M059J (cell line): ENCODE measurements around the gene SRGAP3. TPM values are rescaled to one million over a fixed set of nuclear protein-coding genes. Genes with fewer than 3 reads are reported as not detected.

Experiments used
- DNase-seq: peaks from one replicate; pipeline ENCODE4 v3.0.0-alpha.2; 2012; ENCODE audit warnings: low read depth
- total RNA-seq: library from RNA; depleted of rRNA; stranded (reverse); fragments of >200 nt; shearing (Covaris generic); gene quantifications from 2 replicates; pipeline ENCODE4 v1.2.3, GENCODE V29; 2014

The SRGAP3 gene
- total RNA-seq, 1 experiment from 2014 or later, result 2.6 TPM

DNA sequence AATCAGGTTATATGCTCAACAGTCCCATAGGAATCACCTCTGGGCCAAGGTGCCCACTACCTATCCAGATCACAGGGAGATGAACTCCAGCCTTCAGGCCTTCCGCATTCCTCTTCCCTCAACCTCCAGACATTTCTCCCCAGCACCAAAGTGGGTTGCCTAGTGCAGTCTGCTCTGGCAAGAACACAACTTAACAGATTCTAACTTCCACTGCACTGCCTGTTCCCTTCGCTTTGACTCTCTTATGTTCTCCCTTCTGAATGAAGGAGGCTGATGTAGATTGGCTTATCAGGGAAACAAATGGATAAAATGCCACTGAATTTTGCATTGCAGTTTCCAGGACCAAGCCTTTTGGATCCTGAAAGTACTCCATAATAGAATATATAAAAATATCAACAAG lies 106.3 kb downstream of the SRGAP3 start:
- no peak for DNase-seq

DNA sequence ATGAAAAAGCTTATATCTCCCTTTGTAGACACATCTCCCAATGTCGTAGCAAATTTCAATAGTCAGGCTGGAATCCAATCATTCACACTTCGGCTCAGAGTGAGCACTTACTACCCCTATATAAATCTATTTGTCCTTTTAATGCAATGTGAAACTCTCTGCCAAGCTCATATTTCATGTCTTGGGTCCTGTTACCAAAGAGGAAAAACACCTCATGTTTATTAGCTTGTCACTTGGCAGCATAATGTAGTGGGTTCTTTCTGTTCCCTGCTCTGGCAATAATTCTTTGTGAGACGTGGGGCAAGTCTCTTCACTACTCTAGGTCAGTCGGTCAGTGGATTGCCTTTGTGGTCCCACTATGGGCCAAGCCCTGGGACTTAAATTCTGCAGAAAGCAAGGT lies 107.1 kb downstream of the SRGAP3 start:
- DNase-seq, result peak; percentile 80

DNA sequence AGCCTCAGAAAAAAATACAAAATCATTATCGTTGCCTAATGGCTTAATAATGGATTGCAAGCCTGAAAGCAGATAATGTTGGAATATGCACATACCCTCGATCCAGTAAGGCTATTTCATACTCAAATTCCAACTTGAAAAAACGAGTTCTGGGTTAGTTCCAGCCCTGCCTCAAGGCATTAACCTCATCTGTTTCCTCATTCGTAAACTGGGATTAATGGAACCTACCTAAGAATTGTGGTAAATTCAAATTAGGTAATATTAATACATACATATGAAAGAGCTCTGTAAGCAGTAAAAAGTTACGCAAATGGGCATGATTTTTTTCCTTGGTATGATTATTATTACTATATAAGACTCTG lies 107.5 kb downstream of the SRGAP3 start:
- DNase-seq, result peak; percentile 60

DNA sequence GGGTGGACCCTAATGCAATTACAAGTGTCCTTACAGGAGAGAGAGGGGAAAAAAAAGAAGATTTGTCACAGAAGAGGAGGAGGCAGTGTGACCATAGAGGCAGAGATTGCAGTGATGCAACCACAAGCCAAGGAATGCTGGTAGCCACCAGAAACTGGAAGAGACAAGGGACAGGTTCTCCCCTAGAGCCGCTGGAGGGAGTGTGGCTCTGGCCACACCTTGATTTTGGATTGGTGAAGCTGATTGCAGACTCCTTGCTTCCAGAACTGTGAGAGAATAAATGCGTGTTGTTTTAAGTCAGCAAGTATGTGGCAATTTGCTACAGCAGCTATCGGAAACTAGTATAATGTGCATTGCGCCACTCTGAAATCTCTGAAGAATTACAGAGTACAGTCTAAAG lies 110.1 kb downstream of the SRGAP3 start:
- DNase-seq, result no peak

DNA sequence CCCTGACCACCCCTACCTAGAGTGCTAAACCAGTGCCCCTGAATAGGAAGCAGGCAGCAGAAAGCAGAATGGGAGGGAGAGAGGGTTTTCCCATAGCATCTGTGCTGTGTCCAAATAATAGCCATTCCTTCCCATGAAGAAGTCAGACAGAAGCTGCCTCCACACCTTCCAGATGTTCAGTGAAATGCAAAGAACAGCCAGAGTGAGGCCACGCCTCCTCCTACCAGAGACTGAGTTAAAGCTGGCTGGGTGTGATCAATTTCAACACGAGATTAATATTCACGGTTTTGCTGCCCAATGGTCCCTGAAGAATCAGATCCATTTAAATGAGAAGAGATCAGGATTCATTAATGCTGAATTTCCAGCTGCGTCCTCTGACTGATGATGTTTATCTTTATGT lies 111.8 kb downstream of the SRGAP3 start:
- DNase-seq, result no peak

DNA sequence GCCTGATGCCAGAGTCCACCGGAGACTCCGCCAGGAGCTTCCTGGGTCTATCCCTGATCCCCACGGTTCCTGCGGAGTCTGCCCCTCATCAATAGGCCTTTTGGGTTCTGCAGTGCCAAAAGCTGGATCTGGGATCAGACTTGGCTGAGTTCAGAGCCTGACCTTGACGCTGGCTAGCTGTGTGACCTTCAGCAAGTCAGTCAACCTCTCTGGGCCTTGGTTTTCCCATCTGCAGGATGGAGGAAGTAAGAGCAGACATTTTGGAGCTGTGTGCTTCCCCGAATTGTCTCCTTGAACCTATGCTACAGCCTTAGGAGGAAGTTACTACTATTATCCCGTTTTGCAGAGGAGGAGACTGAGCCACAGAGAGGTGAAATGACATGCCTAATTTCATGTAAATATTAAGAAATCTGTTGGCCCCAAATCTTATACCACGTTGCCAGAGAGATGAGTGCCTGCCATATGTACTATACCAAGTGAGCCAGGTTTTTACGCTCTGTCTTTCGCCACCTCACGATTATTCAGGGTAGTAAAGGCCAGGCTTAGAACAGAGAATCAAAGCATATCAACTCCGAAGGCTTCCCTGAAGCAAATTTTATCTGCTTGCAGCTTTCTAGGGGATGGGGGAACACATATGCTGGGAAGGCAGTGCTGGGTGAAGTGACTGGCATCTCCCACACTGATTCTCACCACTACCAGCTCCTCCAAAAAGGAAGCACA lies 112.5 kb downstream of the SRGAP3 start:
- DNase-seq, result no peak

DNA sequence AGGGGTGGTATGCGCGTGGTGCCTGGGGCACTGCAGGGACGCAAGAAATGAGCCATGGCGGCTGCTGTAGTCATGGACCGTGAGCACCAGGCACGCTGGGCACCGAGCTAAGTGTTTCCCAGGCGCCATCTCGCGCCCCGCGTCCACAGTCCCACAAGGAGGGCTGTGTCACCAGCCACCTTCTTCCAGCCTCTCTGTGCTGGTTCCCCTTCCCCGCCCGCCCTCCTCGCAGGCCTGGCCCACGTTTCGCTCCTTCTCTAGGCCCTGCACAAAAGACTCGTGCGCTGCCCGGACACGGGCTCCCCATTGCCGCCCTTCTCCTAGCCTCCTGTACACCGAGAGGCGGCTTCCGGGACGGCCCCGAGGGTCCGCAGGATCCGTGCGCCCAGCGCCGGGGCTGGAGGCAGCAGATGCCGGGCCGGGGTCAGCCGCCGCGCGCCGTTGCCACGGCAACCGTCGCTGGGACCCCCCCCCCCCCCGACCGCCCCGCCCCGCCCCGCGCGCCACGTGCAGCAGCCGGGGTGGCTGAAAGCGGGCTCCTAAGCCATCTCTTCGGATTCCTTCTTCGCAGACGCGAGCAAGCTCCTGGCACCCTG lies 113.4 kb downstream of the SRGAP3 start:
- no peak for DNase-seq

DNA sequence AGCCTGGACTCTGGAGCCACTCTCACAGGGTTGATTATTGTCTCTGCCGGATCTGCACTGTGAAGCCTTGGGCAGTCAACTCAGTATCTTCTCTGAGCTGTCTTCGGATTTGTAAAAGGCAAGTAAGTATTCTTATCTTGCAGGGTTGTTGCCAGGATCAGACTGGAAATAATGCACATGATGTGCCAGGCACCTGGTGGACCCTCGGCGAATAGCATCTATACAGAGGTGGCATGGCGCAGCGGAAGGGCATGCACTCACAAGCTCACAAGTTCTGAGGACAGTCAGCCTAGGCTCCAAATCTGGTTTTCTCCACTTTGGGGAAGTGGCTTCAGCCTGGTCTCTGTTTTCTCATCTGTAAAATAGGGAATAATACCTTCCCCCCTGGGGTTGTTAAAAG lies 113.9 kb downstream of the SRGAP3 start:
- no peak for DNase-seq

DNA sequence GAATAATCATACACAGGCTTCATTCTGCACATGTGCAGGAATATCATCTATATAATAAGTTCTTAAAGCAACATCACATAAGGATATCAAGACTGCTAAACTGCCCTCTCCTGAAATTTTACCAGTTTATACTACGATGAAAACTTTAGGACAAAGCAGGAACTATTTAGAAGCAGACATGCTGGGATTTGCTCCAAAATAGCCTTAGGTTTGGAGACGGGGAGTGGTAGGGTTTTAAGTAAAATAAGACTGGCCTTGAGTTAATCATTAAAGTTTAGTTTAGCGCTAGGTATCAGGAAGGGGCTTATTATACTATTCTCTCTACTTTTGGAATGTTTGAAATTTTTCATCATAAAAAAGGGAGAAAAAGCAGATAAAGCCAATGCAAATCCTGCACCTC lies 115.8 kb downstream of the SRGAP3 start:
- no peak for DNase-seq

DNA sequence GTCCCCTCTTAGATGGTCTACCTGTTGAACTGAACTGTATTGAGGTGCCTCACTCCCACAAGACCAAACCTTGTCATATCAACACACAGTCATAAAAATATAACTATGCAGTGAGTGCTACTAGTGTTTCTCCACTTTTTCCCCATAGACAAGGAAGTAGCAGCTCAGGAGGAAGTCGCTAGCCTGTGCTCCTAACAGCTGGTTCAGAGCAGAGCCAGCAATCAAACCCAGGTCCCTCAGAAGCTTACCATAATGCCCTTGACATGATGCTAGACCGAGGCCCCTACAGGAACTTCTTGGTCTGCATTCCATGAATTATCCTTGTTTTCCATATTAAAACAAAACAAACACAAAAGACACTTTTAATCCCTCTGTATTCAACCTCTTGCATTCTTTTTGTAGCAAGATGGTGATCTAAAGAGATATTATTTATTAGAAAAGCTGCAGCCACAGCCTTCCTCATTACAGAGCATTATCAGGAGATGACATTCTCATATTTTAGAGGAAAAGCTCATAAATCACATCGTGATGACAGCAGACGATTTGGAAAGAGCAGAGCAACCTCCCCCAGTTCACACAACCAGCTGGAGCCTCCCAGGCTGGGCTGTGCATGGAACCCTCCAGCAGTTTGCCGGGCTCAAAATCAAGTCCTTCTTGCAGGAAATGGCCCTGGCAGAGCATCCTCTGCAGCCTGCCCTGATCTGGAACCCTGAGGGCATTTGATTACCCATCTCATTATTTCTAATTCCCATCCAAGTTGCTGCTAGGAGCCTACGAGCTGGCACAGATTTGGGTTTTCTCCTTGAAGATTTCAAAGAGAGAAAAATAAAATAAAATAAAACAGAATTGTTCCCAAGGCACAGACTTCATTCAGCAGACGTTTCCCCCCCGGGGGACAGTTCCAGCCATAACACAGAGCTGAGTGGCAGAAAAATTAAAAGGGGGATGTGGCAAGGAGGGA lies 118.8 kb downstream of the SRGAP3 start:
- peak; percentile 71 for DNase-seq

DNA sequence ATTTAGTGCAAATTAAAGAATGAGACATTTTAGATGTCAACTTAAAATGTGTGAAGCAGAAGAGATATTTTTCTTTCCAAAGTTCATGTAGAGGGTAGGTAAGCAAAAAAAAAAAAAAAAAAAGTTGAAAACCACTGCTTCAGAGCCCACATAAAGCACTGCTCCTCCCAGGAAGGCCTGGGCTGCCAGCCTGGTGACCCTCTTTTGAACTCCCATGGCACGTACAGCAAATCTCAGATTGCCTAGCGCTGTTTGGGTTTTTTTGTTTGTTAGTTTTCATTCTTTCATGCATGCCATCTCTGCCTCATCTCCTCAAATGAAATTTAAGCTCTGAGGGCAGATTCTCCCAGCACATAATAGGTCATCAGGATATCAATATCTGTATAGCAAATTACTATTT lies 120.1 kb downstream of the SRGAP3 start:
- DNase-seq, result peak; percentile 59

DNA sequence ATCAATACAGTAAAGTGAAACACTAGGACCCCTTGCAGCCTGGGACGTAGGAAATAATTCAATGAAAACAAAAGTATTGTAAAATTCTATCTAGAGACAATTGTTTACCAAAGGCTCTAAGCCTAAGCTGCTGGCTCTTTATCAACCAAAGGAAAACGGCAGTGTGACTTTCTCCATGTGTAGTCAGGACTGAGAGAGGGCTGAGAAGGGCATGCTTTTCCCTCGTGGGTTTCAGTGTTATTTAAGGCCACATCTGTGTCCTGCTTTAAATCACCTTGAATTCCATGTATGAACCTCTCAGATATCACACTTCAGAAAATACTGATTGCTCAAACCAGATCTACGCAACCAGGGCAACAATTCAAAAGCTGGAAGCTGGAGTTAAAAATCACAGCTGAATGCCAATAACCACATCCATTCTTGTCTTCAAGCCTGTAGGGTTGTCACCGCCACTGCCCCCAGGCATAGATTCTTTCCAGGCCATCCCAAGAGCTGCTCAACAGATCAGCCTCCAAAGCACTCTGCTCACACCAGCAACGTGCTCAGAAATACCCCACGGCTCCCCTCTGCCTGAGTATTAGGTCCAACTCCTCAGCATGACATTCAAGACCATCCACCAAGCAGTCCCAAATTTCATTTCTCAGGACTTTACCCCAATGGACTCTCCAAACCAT lies 124.0 kb downstream of the SRGAP3 start:
- no peak for DNase-seq

DNA sequence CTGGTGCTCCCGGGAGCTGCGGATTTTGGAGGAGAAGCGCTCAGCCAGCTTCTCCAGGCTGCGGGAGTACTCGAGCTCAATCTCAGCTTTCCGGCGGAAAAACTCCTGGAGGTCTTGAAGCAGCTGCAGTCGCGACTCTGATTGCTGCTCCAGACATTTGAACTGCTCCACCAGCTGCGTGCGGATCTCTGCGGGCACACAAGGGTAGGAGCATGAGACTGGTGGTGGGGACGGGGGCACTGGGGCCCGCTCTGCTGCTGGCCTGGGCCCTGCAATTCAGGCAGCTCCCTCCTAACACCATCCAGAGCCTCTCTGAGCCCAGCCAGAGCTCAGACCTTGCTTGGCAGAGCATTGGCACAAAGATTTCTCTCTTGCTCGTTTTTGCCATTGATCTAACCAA lies 124.7 kb downstream of the SRGAP3 start:
- no peak for DNase-seq

DNA sequence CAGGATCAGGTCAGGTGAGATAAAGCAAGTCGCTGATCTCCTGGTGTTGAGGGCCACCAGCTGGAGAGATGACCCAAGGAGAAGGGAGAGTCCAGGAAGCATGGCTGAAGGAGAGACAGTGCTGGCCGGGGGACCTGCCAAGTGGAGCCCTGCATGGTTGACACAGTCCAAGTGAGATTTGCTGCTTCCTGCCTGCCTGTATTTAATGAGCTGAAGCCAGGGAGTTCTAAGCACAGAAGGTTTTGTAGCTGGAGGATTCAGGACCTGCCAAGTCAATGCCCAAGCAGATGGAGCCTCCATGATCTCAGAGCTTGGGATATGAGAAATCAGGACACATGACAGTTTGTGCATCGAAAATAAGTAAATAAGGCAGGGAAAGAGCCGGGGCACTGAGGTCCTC lies 125.6 kb downstream of the SRGAP3 start:
- no peak for DNase-seq

DNA sequence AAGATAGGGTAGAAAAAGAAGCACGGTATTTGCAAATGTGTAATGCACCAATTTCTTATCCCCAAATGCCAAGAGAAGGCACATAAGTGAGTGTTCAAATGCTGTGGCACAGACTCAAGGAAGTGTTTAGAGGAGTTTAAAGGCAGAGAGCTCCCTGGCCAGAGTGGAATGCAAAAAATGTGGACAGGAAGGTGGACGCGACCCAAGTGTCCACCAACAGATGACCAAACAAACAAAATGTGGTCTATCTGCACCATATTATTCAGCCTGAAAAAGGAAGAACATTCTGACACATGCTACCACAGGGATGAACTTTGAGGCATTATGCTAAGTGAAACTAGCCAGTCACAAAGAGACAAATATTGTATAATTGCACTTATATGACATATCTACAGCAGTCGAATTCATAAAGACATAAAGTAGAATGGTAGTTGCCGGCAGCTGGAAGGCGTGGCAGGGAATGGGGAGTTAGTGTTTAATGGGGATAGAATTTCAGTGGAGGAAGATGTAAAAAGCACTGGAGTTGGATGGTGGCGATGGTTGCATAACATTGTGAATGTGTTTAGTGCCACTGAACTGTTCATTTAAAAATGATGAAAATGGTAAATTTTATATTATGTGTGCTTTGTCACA lies 126.6 kb downstream of the SRGAP3 start:
- peak; percentile 57 for DNase-seq

DNA sequence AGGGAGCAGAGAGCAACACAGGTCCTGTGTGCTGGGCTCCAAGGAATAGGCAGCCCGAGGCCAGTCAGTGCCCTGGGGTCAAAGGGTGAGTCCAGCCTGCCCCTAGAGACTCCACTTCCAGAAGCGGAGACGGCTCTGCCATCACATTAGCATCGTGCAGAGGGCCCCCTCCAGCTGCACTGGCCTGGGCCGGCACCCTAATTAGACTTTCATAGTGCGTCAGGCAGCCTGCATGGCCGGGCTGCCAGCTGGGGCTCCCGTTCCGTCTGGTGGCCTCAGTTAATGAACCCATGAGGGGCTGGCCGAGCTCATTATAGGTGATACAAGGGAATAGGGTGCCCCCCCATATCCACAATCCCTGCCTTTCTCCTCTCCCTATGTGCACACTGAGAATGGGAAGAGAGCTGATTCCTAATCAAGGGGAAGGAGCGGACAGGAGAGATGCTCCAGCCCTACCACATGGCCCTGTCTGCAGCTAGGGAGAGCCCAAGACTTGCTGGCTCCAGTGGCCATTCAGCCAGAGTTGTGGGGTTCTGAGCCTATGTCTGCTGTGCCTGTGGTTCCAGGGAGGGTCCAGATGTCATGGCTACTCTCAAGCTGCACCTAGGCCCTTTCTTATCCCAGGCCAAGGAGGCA lies 128.0 kb downstream of the SRGAP3 start:
- DNase-seq, result no peak

DNA sequence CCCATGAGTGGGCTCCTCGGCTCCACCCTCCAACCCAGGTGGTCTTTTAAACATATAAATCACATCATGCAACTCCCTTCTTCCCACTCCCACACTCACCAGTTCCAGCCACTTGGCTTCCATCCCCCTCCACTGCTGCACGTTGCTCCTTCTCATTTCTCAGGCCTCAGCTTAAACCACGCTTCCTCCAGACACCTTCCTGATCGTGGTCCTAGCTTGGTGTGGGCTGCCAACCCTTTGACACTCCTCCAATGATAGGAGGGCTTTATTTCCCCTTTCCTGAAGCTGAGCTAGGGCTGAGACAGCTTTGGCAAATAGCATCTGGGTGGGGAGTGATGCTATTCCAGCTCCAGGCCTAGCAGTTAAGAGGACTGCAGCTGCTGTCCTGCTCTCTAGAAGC lies 130.1 kb downstream of the SRGAP3 start:
- no peak for DNase-seq

DNA sequence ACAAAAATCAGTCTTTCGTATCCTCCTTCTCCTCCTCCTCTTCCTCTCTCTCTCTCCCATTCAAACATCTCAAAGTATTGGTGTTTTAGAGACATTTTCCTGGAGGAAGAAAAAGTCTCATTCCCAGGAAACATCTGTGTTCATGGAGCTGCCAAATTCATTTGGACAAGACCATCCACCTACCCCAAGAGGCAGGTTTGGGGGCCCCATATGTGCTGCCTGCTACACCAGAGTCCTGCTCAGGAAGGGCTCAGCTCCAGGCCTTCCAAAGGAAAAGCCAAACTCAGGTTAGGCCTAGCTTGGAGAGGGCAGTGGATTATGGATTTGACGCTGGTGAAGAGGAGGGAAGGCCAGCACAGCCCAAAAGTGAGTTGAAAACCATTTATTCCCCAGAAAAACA lies 131.2 kb downstream of the SRGAP3 start:
- no peak for DNase-seq

DNA sequence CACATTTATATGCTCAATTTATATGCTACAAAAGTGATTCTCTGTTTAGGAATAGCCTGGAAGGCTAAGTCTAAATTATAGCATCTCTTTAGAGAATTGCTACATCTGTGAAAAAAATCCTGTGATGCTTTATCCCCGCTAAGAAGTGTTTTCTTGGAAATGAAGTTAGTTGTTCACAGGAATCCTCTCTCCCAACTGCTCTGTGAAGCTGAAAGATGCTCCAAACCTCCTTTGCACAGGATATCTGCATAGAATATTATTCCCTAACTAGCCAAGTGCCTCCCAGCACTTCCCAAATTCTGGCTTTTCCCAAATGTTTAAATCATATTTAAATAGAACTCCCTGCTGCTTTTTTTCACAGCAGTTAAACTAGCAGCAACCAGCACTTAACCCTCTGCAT lies 132.2 kb downstream of the SRGAP3 start:
- DNase-seq, result no peak

DNA sequence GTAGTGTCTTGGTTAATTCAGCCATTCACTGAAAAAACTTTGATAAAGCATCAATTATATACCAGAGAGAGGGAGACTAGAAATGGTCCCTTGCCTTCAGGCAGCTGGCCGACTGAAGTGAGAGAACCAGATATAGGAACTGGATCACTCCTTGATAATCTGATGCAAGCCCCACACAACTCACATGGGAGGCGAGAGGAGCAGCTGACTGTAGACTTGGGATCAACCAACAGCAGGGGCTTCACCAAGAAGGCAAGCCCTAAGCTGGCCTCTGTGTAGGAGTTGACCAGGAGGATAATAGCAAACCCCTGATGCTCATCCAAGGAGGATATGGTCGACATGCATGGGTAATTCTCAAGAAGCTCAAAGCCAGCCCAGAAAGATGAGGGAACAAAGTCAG lies 133.1 kb downstream of the SRGAP3 start:
- DNase-seq, result no peak

DNA sequence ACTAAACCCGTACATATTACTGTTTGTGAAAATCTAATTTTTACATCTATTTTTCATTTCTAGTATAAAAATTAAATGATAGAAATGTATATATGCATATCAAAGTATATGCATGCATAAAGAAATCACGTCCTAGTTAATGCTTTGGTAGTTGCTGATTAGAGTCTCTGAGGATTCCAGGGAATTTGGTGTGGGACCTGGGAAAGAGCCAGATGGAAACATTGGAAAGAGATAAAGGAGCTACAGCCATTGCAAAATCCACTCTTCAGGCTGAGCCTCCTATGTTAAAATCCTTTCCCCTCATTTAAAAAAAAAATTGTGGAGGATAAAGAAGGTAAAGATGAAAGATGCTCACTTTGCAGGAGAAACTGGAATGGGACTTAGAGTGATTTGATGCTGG lies 134.1 kb downstream of the SRGAP3 start:
- DNase-seq, result no peak
